CD14-positive monocyte (primary cell): ENCODE results near the gene THSD4. TPM values are rescaled to one million over a fixed set of nuclear protein-coding genes. Genes with fewer than 3 reads are reported as not detected.

Experiments used
- DNase-seq, 3 donors: peaks; one replicate each; pipeline ENCODE4 v3.0.0-alpha.2; 2011 to 2022
- H2AFZ ChIP-seq: 2 replicates; pipeline ENCODE4 v1.6.0; 2012; ENCODE audit warnings: mild to moderate bottlenecking, low read depth, low read length, inconsistent platforms; ENCODE audit not compliant: insufficient read depth, poor library complexity, severe bottlenecking
- H3K27ac ChIP-seq, 2 donors: 1 replicate in 1 of 2; 2 replicates in 1 of 2; pipeline ENCODE4 v1.5.1; 2012 to 2013; ENCODE audit warnings: low read length in 2 of 2, control low read depth in 1 of 2, inconsistent platforms in 1 of 2, low read depth in 1 of 2, mild to moderate bottlenecking in 1 of 2
- H3K27me3 ChIP-seq, 2 donors: one replicate each; pipeline versions ENCODE4 v1.6.0 to v1.6.1; 2011 to 2013; ENCODE audit warnings: low read length in 2 of 2; ENCODE audit not compliant: control insufficient read depth in 2 of 2, insufficient read depth in 2 of 2
- H3K36me3 ChIP-seq, 2 donors: replicated peaks in 1 of 2; 1 replicate in 1 of 2; 2 replicates in 1 of 2; pipeline versions ENCODE4 v1.5.1 to v1.6.1; 2012 to 2013; ENCODE audit warnings: low read length in 2 of 2, control low read depth in 1 of 2, inconsistent platforms in 1 of 2, mild to moderate bottlenecking in 1 of 2; ENCODE audit not compliant: insufficient read depth in 2 of 2, control insufficient read depth in 1 of 2
- H3K4me1 ChIP-seq, 2 donors: 1 replicate in 1 of 2; 2 replicates in 1 of 2; pipeline versions ENCODE4 v1.5.1 to v1.6.1; 2012 to 2013; ENCODE audit warnings: low read length in 2 of 2, control low read depth in 1 of 2, inconsistent platforms in 1 of 2, mild to moderate bottlenecking in 1 of 2, moderate library complexity in 1 of 2; ENCODE audit not compliant: insufficient read depth in 2 of 2, control insufficient read depth in 1 of 2
- H3K4me2 ChIP-seq: replicated peaks from 2 replicates; pipeline ENCODE3; 2012; ENCODE audit warnings: low read length, moderate library complexity, mild to moderate bottlenecking; ENCODE audit not compliant: poor library complexity, severe bottlenecking; ENCODE audit errors: extremely low read depth
- H3K4me3 ChIP-seq, 3 experiments: fragments of 200-600 bp in 1 of 3; sonication (generic) in 1 of 3; replicated peaks in 1 of 3; 1 replicate in 2 of 3; 2 replicates in 1 of 3; pipeline ENCODE4 v1.5.1; 2011 to 2013; ENCODE audit warnings: low read length in 3 of 3, mild to moderate bottlenecking in 3 of 3, control low read depth in 2 of 3, low read depth in 2 of 3, inconsistent platforms in 1 of 3, moderate library complexity in 1 of 3
- H3K79me2 ChIP-seq: 2 replicates; pipeline ENCODE4 v1.6.0; 2012; ENCODE audit warnings: mild to moderate bottlenecking, control low read depth, inconsistent platforms, low read length, moderate library complexity; ENCODE audit not compliant: insufficient read depth
- H3K9ac ChIP-seq: 2 replicates; pipeline ENCODE4 v1.6.0; 2017; ENCODE audit warnings: low read length, mild to moderate bottlenecking; ENCODE audit not compliant: insufficient read depth, poor library complexity, severe bottlenecking
- H3K9me3 ChIP-seq, 2 donors: replicated peaks in 1 of 2; 1 replicate in 1 of 2; 2 replicates in 1 of 2; pipeline versions ENCODE4 v1.5.1 to v1.6.1; 2012 to 2013; ENCODE audit warnings: low read length in 2 of 2, control low read depth in 1 of 2; ENCODE audit not compliant: control insufficient read depth in 1 of 2, insufficient read depth in 1 of 2
- H4K20me1 ChIP-seq: 2 replicates; pipeline ENCODE4 v1.6.0; 2012; ENCODE audit warnings: mild to moderate bottlenecking, low read length, control low read depth, moderate library complexity; ENCODE audit not compliant: insufficient read depth
- H3K27ac Mint-ChIP-seq, 7 donors: one replicate each; pipeline ENCODE4 v1.8.0; 2020; ENCODE audit warnings: mild to moderate bottlenecking in 7 of 7, mixed read lengths in 7 of 7, moderate library complexity in 6 of 7, inconsistent platforms in 2 of 7
- H3K27me3 Mint-ChIP-seq, 3 donors: one replicate each; pipeline ENCODE4 v1.8.0; 2021 to 2022; ENCODE audit warnings: low read depth in 3 of 3, mild to moderate bottlenecking in 3 of 3, mixed read lengths in 3 of 3, moderate library complexity in 3 of 3, inconsistent platforms in 1 of 3
- H3K36me3 Mint-ChIP-seq, 2 donors: one replicate each; pipeline ENCODE4 v1.8.0; 2020; ENCODE audit warnings: mixed read lengths in 2 of 2, inconsistent platforms in 1 of 2, mild to moderate bottlenecking in 1 of 2
- H3K4me1 Mint-ChIP-seq: one replicate; pipeline ENCODE4 v1.8.0; 2020; ENCODE audit warnings: mild to moderate bottlenecking, mixed read lengths
- H3K4me3 Mint-ChIP-seq, 2 donors: one replicate each; pipeline ENCODE4 v1.8.0; 2020; ENCODE audit warnings: mild to moderate bottlenecking in 2 of 2, mixed read lengths in 2 of 2, moderate library complexity in 1 of 2
- H3K9me3 Mint-ChIP-seq, 7 donors: one replicate each; pipeline ENCODE4 v1.8.0; 2020 to 2022; ENCODE audit warnings: mixed read lengths in 7 of 7, mild to moderate bottlenecking in 6 of 7, moderate library complexity in 6 of 7, inconsistent platforms in 2 of 7
- CTCF ChIP-seq: fragments of 200-600 bp; IDR thresholded peaks from one replicate; pipeline ENCODE4 v1.8.0; 2022; ENCODE audit warnings: antibody characterized with exemption, mild to moderate bottlenecking
- WGBS: methylation state at CpG from one replicate; pipeline ENCODE4 v1.1.5; 2013; ENCODE audit warnings: missing lambda C conversion rate; ENCODE audit not compliant: insufficient coverage; 5-methylcytosine and 5-hydroxymethylcytosine counted together
- intact Hi-C, 2 donors: fragments of 100-400 bp; cut with micrococcal nuclease; formaldehyde crosslinking; loops; one replicate each; pipeline versions ENCODE4 v1.15.0 to v1.15.1; 2023
- polyA plus RNA-seq, 3 donors: library from polyadenylated mRNA; depleted of rRNA in 1 of 3; unstranded in 2 of 3; stranded (reverse) in 1 of 3; fragments of 300-500 nt in 2 of 3; fragments of >200 nt in 1 of 3; fragmentation: Illumina TruSeq in 2 of 3; gene quantifications; 1 replicate in 2 of 3; 2 replicates in 1 of 3; pipeline ENCODE4 v1.2.3, GENCODE V29; 2012 to 2021

Gene THSD4
- polyA plus RNA-seq, 3 donors, result not detected

GRCh38 chr15:71449363-71449762 lies 334.1 kb downstream of the THSD4 start:
- H3K4me1 Mint-ChIP-seq, result no peaks in the 10 kb centered on the region
- intact Hi-C loops, result loop anchor here (2.0 to 5.0 kb wide), 2 partner anchors 281 to 283 kb away; no protein-coding TSS in a partner anchor
- peak overlapping the region in 1 of 7 donors; percentile 20 for H3K27ac Mint-ChIP-seq
- Histone ChIP-seq H3K27ac (no peak overlapping the region), H3K9me3 (no peaks in the 10 kb centered on the region), H3K79me2 (no peaks in the 10 kb centered on the region), H3K4me2 (no peak overlapping the region), H2AFZ (peak overlapping the region; percentile 6), H4K20me1 (no peaks in the 10 kb centered on the region), H3K9ac (no peak overlapping the region), H3K27me3 (peaks cover 0 to 2% of the 10 kb centered on the region in 2 donors), H3K4me1 (no peaks in the 10 kb centered on the region), H3K36me3 (no peaks in the 10 kb centered on the region), H3K4me3 (no peak overlapping the region)
- H3K27me3 Mint-ChIP-seq, result peaks cover 5 to 21% (median 7%) of the 10 kb centered on the region in 3 donors
- DNase-seq, result no peak
- TF ChIP-seq CTCF, result no peak
- no peak overlapping the region for H3K4me3 Mint-ChIP-seq
- WGBS, result no CpG with 5 or more reads among the region's 3 CpGs
- H3K36me3 Mint-ChIP-seq, result no peaks in the 10 kb centered on the region
- H3K9me3 Mint-ChIP-seq, result no peaks in the 10 kb centered on the region

GRCh38 chr15:71449956-71450355 lies 334.7 kb downstream of the THSD4 start:
- intact Hi-C loops, result loop anchor here (2.0 to 5.0 kb wide), 2 partner anchors 281 to 282 kb away; no protein-coding TSS in a partner anchor
- Mint-ChIP-seq H3K27me3 (peaks cover 5 to 24% (median 7%) of the 10 kb centered on the region in 3 donors), H3K27ac (no peak overlapping the region), H3K4me3 (no peak overlapping the region), H3K36me3 (no peaks in the 10 kb centered on the region), H3K9me3 (no peaks in the 10 kb centered on the region), H3K4me1 (no peaks in the 10 kb centered on the region)
- TF ChIP-seq CTCF, result no peak
- Histone ChIP-seq H4K20me1 (no peaks in the 10 kb centered on the region), H3K4me2 (no peak overlapping the region), H3K9ac (no peak overlapping the region), H3K27me3 (peaks cover under 1 to 2% of the 10 kb centered on the region in 2 donors), H3K27ac (no peak overlapping the region), H3K79me2 (no peaks in the 10 kb centered on the region), H2AFZ (peak overlapping the region; percentile 6), H3K4me3 (no peak overlapping the region), H3K36me3 (no peaks in the 10 kb centered on the region), H3K4me1 (no peaks in the 10 kb centered on the region), H3K9me3 (no peaks in the 10 kb centered on the region)
- no peak for DNase-seq
- WGBS, result 74% methylated on average over 5 of the region's 5 CpGs
